GM21367 (cell line): ENCODE data around the gene ANGPT4.
"Not testable (repeated sequence)": the region's sequence is repeated elsewhere in the genome, so short reads cannot be mapped to it uniquely, and the experiment has no call there.

Experiments
- ATAC-seq: cut with Tn5 transposase; IDR thresholded peaks from one replicate; pipeline ENCODE4 v1.9.1; 2021; ENCODE audit not compliant: unreplicated experiment

ANGPT4 gene

DNA sequence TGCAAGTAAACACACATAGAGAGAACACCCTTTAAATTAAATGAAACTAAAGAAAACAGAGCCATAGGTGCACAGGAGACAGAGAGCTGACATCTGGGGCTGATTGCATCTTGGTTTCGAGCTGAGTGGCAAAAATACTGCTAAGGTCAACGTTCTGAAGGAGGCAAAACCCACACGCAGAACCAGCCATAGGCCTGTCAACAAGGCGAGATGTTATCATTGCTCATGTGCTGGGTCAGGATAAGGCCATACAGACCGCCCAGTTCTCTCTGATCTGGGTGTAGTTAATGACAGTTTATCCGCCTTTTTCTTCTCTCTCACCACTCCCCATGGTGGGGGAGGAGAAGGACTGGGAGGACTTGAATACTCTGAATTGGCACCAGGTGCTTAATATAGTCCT lies 87.1 kb downstream of the ANGPT4 start:
- no peak for ATAC-seq

DNA sequence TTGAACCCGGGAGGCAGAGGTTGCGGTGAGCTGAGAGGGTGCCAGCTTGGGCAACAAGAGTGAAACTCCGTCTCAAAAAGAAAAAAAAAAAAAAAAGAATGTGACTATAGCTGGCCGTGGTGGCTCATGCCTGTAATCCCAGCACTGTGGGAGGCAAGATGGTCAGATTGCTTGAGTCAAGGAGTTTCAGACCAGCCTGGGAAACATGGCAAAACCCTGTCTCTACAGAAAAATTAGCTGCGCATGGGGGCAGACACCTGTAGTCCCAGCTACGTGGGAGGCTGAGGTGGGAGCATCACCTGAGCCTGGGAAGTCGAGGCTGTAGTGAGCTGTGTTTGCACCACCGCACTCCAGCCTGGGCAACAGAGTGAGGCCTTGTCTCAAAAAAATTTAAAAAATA lies 88.2 kb downstream of the ANGPT4 start:
- ATAC-seq: not testable (repeated sequence)

DNA sequence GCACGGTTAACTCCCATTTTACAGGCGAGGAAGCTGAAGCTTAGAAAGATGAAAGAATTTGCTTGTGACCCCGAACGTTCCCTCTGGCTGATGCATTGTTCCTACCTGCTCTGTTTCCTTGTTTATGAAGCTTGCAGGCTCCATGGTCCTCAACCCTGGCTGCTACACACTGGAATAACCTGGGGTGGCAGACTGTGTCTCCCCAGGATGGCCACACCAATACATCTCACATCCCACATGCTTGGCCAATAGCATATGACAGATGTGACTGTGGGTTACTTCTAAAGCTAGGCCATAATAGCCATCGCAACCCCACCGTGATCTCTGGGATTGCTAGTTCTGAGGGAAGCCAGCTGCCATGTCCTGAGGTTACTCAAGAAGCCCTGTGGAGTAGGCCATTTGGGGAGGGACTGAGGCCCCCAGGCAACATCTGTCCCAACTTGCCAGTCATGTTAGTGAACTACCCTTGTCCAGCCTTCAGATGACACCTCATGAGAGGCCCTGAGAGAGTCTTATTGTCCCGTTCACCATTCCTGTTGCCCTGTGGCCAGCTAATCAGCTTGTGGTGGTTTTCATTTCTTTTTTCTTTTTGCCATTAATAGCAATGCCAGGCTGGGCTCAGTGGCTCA lies 89.3 kb downstream of the ANGPT4 start:
- ATAC-seq: no peak

DNA sequence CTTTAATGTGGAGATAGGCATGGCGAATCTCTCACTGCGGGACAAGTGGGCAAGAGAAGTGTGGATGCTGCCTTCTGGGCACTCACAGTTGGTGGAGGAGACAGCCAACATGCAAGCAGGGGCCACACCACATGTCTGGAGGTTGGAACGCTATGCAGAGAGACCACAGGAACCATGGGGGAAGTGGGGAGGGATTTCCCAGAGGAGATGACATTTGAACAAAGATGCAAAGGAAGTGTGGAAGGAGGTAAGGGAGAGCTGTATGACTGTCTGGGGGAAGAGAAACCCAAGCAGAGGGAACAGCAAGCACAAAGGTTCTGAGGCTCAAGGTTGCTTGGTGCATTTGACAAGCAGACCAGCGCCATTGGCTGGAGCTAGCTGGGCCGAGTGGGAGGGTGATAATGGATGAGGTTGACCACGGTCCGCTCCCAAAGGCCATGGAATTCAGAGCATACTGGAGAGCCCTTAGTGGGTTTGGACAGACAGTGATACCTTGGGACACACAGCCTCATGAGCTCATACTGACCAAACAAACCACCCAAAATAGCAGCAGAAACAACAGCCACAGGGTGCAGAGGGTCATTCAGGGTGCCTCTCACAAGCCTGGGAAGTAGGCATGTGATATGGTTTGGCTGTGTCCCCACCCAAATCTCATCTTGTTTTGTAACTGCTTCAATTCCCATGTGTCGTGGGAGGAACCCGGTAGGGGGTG lies 90.3 kb downstream of the ANGPT4 start:
- ATAC-seq: no peak

DNA sequence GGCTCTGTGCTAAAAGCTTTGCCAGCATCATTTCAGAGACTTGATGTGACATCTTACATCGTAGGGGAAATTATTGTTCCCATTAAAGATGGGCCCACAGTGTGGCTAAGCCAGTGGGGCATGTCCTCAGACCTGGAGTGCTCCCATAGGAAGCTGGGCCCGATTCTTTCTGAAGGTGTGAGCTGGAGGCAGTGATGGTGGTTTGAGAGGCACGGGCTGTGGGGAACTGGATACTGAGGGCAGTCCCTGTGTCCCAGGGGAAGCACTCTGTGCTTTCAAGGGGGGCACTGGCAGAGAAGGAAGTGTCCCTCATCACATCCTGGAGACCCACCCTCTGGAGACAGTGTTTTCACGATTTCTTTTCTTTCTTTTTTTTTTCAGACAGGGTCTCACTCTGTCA lies 91.2 kb downstream of the ANGPT4 start:
- no peak for ATAC-seq

DNA sequence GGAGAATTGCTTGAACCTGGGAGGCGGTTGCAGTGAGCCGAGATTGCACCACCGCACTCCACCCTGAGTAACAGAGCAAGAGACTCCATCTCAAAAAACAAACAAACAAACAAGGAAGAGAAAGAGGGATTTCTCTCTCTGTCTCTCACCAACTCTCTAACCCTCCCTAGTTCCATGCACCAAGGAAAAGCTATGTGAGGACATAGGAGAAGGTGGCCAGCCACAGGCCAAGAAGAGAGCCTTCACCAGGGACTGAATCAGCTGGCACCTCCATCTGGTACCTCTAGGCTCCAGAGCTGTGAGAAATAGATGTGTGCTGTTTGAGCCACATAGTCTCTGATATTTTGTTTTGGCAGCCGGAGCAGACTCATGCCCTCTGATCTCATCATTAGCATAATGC lies 91.6 kb downstream of the ANGPT4 start:
- no peak for ATAC-seq

DNA sequence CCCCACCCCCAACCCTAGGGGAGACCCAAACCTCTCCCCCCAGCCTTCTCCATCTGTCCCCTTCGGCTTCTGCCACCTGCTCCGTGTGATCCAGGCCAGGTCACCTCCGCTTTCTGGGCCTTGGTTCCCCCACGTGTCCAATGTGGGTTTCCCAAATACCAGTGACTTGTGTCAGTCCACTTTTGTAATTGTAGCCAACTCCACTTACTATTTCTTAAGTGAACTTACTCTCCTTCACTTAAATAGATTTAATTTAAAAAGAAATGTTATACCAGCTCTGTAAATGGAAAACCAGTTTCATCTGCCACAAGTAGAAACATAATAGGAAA lies 92.6 kb downstream of the ANGPT4 start:
- ATAC-seq: no peak

DNA sequence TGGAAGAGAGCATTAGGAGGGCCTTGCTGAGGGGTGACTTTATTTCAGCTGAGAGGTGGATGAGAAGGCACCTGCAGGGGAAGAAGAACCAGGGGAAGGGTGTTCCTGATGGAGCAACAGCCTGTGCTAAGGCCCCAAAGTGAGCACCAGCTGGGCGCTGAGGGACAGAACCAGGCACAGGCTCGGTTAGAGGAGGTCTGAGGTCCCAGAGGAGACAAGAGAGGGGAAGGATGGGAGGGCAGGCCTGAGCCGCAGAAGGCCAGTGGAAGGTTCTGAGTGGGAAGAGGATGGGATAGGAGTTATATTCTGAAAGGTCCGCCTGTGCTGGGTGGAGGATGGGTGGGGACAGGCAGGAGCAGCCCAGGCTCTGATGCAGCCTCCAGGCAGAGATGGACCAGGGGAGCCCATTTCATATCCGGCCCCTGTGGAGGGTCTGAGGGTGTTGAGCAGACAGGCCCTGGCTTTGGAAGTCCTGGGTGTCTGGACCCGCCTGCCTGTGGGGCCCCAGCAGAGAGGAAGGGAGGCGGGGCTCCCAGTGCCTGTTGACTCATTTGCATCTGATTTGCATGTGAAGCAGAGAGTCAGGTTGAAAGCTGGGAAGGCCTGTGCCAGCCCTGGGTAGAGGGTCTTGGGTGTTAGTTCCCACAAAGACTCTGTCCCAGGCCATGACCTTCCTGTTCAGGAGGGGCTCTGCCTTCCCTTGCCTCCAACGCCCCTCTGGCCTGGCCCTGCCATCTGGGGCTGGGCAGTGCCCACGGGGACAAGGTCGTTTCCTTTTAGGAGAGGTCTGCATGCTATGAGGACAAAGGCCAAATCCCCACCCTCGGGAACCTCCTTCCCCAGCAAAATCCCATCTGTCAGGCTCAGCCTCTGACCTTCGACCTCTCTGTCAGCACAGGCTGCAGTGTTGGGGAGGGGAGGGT lies 93.2 kb downstream of the ANGPT4 start:
- no peak for ATAC-seq

DNA sequence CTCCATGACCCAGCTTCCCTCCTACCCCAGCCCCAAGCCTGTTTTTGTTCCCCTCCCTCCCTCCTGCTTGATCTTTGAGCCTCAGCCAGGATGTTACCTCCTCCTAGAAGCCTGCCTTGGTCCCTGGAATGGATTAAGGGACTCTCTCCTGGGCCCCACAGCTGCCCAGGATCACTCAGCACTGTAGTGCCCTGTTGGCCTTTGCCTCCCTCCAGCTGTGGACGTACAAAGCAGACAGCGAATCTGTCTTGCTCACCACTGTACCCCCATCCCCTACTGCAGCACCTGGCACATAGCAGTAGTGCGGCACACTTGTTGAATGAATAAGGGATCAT lies 94.4 kb downstream of the ANGPT4 start:
- ATAC-seq: no peak

DNA sequence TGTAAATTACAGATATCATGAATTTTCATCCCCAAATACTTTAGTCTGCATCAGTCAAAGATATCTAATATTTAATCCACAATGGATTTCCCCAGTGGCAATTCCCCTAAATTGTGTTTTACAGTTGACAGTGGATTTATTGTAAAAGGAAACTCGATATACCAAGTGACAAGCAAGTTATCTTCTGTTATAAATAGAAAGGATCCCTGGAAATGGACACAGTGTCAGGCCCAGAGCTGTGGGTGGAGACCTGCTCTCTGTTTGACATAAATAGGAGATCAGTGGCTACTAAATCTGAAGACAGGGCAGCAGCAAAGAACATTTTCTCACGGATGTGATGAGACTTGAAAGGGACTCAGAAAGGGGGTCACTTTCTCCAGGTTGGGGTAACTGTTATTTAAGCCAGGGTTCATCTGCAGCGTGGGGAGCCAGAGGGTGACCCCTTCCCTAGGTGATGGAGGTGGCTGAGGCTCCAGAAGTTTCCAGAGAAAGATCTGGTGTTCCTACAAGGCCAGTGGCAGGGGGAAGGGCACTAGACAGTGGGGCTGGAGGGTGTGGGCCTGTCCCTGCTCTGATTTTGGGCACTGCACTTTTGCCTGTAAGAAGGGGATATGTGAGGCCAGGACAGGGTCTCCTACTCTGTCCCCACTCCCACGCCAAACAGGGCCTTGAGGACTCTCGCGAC lies 94.9 kb downstream of the ANGPT4 start:
- ATAC-seq: no peak

DNA sequence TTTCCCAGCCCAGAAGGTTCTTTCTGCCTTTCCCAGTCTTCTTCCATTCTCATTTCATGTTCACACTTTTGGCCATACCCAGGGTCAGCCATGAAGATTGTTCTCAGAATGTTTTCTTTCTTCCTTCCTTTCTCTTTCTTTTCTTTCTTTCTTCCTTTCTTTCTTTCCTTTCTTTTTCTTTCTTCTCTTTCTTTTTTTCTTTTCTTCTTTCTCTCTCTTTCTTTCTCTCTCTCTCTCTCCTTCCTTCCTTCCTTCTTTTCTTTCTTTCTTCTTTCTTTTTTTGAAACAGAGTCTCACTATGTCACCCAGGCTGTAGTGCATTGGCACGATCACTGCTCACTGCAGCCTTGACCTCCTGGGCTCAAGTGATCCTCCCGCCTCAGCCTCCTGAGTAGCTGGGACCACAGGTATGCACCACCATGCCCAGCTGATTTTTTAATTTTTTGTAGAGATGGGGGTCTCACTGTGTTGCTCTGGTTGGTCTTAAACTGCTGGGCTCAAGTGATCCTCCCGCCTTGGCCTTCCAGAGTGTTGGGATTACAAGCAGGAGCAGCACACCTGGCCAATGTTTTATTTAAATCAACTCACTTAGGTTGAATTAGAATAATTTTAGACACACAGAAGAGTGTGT lies 95.7 kb downstream of the ANGPT4 start:
- no peak for ATAC-seq
